ENCODE data around the gene SPPL2C. TPM values are rescaled to one million over a fixed set of nuclear protein-coding genes. Genes with fewer than 3 reads are reported as not detected.

Gene SPPL2C, protein sequence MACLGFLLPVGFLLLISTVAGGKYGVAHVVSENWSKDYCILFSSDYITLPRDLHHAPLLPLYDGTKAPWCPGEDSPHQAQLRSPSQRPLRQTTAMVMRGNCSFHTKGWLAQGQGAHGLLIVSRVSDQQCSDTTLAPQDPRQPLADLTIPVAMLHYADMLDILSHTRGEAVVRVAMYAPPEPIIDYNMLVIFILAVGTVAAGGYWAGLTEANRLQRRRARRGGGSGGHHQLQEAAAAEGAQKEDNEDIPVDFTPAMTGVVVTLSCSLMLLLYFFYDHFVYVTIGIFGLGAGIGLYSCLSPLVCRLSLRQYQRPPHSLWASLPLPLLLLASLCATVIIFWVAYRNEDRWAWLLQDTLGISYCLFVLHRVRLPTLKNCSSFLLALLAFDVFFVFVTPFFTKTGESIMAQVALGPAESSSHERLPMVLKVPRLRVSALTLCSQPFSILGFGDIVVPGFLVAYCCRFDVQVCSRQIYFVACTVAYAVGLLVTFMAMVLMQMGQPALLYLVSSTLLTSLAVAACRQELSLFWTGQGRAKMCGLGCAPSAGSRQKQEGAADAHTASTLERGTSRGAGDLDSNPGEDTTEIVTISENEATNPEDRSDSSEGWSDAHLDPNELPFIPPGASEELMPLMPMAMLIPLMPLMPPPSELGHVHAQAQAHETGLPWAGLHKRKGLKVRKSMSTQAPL
- not detected for polyA plus RNA-seq (2012; ENCODE audit: insufficient read depth, insufficient read length)

DNA sequence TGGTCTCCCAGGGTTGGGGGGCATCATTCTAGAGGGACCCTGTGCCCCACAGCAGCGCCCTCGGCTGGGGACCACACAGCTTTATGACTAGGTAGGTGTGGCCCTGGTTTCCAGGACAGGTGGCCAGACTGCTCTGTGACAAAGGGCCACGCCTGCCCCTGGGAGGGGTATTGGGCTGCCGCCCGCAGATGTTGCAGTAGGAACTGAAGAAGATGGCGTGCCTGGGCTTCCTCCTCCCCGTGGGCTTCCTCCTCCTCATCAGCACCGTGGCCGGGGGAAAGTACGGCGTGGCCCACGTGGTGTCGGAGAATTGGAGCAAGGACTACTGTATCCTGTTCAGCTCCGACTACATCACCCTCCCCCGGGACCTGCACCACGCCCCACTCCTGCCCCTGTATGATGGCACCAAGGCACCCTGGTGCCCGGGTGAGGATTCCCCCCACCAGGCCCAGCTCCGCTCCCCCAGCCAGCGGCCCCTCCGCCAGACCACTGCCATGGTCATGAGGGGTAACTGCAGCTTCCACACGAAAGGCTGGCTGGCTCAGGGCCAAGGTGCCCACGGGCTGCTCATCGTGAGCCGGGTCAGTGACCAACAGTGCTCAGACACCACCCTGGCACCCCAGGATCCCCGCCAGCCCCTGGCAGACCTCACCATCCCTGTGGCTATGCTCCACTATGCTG lies at the start of gene SPPL2C:
TSS of gene SPPL2C (plus strand) at position 187 of the 681 bp plus-strand sequence. CDS start at position 213, 26 bp downstream.
- no peak for DNase-seq (ENCODE audit: low read depth, low spot score)
- H3K4me3 ChIP-seq (ENCODE audit: low read length): no peak within 1 kb of the TSS

DNA sequence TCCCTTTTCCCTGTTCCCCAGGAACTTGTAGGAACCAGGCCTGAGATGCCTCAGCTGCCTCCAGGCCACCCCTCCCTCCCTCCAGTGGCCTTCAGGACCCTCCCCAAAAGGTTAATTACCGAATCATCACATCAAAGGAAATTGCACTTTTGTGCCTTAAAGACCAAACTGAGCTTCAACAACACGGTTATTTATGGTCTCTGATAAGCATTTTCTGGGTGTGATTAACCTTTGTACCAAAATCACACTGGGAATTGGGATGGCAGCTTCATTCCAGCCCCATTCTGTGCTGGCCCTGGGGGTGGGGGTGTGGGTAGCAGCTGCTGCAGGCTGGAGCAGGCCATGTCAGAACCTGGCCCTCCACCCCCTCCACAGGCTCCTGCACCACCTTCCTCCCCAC lies 43.9 kb upstream of the SPPL2C start:
- H3K4me3 ChIP-seq (ENCODE audit: low read length): no peak overlapping the region
- DNase-seq (ENCODE audit: low read depth, low spot score): no peak

DNA sequence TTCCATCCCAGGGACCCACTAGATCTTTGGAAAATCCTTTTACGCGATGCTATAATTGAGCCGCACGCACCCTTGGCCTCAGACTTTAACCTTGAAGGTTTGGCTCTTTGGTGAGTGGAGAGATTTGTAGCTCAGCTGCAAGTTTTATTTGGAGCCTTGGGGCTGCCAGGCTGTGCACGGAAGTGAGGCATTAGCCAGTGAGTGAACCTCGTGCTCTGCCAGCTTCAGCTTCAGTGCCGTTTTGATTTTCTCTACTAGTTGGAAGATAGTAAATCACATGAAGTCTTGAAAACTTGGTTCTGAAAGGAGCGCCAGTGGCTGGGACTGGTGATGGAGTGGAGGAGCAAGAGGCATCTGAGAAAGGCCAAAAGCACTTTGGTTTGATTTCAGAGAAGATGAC lies 43.3 kb upstream of the SPPL2C start:
- DNase-seq (ENCODE audit: low read depth, low spot score): no peak
- H3K4me3 ChIP-seq (ENCODE audit: low read length): no peak overlapping the region

DNA sequence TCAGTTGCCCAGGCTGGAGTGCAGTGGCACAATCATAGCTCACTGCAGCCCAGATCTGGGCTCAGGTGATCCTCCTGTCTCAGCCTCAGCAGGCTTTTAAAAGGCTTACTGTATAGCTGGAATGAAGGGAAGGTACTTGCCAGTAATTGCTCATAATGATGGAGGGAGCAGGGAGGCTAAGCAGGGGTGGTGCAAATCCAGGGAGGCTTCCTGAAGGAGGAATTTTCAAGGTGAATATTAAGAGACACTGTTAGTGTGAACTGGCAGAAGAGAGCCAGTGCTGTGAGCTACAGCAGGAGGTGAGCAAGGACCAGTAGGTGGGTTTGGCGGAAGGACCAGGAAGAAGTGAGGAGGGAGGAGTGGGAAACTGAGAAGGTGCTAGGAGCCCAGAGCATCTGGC lies 35.8 kb upstream of the SPPL2C start:
- no peak overlapping the region for H3K4me3 ChIP-seq (ENCODE audit: low read length)
- DNase-seq (ENCODE audit: low read depth, low spot score): no peak

DNA sequence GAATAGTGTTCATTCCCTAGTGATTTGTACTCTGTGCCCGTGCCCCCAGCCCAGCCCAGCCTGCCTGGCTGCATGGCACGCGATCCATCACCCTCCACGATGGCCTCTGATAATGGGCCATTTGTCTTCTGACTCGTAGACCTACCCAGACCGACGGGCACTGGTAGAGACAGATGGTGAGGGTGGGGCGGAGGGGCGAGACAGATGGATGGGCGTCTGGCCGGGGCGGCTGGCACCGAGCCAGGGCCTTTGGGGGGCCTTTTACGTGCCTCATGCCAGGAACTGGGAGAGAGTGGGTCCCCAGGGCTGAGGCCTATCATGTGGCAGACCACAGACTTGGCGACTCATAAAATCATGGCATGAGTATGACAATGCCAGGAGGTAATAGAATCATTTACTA lies 35.2 kb upstream of the SPPL2C start:
- DNase-seq (ENCODE audit: low read depth, low spot score): no peak
- no peak overlapping the region for H3K4me3 ChIP-seq (ENCODE audit: low read length)

DNA sequence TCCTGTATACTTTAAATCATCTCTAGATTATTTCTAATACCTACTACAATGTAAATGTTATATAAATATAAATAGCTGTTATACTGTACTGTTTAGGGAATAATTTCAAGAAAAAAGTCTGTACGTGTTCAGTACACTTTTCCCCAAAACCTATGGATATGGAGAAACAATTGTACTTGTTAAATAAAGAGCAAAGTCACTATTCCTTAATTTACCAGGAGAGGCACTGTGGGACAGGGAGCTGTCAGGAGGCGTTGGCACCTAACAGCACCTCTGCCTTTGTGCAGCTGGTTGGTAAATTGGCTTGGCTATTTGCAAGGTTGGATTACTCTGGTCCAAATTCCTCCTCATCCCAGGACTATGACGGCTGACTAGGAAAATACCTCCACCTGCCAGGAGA lies 32.6 kb upstream of the SPPL2C start:
- DNase-seq (ENCODE audit: low read depth, low spot score): no peak
- no peak overlapping the region for H3K4me3 ChIP-seq (ENCODE audit: low read length)

DNA sequence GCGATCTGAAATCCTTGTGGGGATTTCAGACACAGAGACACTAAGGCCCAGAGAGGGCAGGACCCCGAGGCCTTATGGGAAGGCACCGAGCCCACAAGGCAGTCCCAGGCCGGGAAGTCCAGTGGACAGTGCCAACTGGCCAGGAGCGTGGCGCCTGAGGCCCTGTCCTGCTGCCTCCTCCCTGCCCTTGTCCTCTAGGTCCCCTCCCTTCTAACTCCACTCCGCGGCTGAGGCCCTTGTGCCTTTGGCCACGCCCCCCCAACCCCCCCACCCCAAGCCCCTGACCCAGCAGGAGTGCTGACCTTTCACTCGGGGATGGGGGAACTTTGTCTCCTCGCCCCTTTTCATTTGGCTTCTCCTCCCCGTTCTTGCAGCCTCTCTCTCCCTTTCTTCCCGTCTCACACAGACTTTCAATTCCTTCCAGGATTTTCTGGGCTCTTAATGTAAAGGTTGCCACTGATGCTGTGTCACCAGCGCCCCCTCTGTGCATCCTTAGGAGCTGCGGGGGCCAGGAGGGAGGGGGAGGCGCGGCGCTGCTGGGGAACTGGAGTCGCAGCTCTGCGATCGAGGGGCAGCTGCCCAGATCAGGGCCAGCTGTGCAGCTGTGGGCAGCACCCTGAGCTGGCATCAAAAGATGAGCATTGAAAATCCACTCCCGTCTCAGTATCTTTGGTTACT lies 31.5 kb upstream of the SPPL2C start:
- no peak for DNase-seq (ENCODE audit: low read depth, low spot score)

DNA sequence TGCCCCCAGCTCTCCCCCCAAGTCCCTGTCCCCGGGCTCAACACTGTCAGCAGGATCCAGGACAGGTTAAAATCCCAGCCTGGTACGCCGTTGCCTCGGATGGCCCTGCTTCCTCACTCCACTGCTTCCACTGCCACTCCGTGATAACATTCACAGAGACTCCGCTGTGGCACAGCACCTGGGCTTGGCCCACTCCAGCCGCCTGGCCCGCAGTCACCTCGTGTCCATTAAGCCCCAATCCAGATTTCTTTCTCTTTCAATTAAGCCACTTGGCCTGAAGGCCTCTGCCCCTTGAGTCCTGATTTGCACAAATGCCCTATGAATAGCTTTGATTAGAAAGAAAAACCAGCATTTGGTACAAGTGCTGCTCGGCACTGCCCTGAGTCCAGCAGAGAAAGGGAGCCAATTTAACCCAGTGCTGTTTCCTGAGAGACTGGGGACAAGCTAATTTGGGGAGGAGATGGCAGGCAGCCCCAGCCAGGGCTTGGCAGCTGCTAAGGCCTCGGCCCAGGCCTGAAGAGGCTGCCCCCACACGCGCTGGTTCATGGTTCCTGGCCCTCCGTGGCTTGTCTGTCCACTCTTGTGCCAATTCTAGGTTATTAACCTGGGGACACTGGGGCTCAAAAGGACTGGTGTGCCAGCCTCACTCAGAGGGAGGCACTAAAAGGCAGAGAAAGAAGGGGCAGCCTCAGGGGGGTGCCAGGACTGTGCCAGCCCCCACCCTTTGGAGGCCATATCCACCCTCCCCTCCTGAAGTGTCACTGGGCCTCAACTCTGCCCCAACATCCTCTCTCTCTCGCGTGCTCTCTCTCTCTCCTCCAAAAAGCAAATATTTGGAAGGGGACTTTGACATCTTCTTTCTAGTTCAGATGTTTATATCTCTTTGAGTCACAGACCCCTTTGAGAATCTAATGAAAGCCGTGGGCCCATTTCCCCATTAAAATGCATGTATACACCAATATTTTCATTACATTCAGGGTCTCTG lies 29.8 kb upstream of the SPPL2C start:
- no peak overlapping the region for H3K4me3 ChIP-seq (ENCODE audit: low read length)
- no peak for DNase-seq (ENCODE audit: low read depth, low spot score)

More for the DNA sequence above, 31.5 kb upstream of the SPPL2C start:
- no peak overlapping the region for H3K4me3 ChIP-seq (ENCODE audit: low read length)

DNA sequence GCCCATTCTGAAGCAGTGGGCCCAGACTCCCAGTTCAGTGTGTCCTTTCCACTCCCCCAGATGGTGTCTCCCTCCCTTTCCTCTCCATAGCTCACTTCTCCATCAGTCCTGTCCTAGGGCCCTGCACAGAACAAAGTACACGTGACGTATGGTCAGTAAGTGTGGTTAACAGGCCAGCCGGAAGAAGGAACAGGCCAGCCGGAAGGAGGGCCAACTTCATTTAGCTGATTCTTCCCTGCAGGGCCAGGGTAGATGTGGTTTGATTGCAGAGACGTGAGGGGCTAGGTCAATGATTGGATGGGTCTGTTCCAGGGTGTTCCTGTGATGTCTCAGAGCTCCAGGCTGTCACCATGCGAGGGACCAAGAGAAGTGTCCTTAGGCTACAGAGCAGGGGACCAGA lies 28.9 kb upstream of the SPPL2C start:
- no peak for DNase-seq (ENCODE audit: low read depth, low spot score)
- no peak overlapping the region for H3K4me3 ChIP-seq (ENCODE audit: low read length)

DNA sequence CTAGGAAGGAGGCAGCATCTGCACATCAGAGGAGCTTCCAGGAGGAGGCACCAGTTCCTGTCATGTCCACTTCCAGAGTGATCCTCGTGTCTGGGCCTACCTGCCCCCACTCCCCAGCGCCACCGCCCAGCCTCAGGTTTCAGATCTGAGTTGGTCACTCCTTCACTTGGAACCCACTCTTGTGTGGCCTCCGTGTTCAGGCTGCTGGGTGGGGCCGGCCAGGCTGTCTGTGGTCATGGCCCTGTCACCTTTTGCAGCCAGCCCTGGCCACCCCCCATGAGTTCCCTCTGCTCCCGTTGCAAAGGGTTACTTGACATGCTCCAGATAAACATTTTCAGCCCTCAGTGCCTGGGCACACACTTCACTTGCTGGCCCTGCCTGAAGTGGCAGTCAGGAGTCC lies 26.6 kb upstream of the SPPL2C start:
- no peak for DNase-seq (ENCODE audit: low read depth, low spot score)
- no peak overlapping the region for H3K4me3 ChIP-seq (ENCODE audit: low read length)

DNA sequence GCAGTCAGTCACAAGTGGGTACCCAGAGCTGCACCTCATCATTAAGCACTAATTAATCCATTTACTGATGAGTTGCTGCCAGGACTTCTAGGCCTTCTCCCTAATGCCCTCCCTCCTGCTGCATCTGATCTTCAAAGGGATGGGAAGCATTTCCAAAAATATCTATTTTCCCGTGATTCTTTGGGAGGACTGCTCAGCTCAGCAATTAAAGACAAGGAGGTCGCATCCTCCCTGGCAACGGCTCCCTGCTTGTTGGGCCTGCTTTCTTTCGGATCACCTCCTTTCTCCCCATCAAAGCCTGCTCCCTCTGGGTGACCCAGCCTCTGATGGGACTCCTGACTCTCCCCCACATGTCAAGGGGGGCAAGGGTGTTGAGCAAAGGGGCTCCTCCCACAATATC lies 26.0 kb upstream of the SPPL2C start:
- DNase-seq (ENCODE audit: low read depth, low spot score): no peak
- H3K4me3 ChIP-seq (ENCODE audit: low read length): no peak overlapping the region

DNA sequence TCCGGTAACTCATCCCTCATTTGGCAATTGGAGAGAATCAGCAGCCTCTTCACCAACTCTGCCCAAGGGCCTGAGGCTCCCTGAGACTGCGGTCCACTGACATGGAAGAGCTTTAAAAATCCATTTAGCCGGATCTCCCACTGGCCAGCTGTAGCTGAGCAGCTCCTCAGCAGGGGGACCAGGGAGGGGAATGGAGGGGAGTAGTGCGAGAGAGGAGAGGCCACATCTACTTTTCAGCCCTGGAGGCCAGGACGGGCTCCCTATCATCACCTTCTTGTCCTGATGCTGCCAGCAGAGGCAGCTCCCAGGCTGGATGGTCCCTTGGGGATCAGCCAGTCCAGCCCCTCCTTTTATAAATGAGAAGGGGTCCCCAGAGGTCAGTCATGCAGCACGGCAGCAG lies 25.0 kb upstream of the SPPL2C start:
- no peak overlapping the region for H3K4me3 ChIP-seq (ENCODE audit: low read length)
- DNase-seq (ENCODE audit: low read depth, low spot score): no peak

DNA sequence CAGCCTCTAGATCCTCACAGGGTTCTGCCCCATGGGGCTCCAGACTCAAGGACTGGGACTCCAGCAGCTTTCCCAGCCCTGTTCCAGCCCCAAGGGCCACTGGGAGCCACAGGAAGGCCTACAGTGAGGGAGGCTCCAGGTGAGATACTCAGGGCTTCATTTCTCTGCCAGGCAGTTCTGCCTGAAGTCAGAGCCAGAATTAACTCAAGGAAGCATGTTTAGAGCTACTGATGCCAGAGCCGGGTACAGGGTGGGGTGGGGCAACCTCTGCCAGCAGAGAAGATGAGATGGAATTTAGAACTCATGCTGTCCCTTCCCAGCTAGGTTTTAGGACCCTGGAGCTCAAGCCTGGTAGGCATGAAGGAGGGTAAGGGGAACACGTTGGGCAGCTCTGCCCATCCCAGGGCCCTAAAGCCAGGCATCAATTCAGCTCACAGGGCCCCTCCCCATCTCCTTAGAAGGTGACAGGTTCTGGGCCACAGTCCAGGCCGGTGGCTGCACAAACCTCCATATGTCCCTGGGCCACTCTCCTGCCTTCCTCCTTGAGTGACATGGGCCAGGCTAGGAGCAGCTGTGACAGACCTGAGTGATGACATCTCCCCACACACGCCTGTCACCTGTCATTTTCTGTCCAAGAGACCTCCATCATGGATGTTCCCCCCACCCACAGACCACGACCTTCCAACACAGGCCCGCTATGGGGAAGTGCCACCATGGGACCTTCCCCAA lies 24.5 kb upstream of the SPPL2C start:
- no peak for DNase-seq (ENCODE audit: low read depth, low spot score)
- H3K4me3 ChIP-seq (ENCODE audit: low read length): no peak overlapping the region

DNA sequence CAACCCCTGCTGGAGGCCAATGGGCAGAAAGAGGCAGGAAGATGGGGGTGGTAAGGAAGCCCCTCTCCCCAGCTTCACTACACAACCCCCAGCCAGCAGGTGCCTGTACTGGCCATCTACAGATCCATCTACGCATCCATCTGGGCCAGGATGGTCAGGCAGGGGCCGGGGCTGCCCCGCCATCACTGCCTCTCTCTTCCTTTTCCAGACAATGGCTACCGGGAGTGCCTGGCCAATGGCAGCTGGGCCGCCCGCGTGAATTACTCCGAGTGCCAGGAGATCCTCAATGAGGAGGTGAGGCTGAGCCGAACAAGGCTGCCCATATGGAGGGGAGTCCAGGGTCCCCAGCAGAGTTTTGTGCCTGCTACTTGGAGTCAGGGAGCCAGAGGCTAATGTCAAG lies 23.5 kb upstream of the SPPL2C start:
- H3K4me3 ChIP-seq (ENCODE audit: low read length): no peak overlapping the region
- DNase-seq (ENCODE audit: low read depth, low spot score): no peak

DNA sequence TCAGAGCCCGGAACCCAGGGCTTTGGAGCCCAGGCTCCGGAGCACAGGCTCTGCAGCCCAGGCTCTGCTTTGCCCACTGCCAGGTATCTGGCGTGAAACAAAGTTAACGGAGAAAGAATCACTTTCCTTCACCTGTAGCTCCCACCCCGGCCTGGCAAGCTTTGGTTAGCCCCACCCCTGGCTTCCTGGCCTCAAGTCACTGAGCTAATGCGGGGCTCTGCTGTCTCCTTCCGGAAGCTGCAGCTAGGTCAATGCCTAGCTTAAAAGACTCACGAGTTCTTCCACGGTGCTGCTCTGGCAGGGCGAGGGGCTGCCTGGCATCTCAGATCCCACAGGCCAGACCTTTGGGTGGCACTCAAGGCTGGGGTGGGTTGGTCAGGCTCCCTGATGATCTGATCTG lies 21.1 kb upstream of the SPPL2C start:
- DNase-seq (ENCODE audit: low read depth, low spot score): no peak
- H3K4me3 ChIP-seq (ENCODE audit: low read length): no peak overlapping the region

DNA sequence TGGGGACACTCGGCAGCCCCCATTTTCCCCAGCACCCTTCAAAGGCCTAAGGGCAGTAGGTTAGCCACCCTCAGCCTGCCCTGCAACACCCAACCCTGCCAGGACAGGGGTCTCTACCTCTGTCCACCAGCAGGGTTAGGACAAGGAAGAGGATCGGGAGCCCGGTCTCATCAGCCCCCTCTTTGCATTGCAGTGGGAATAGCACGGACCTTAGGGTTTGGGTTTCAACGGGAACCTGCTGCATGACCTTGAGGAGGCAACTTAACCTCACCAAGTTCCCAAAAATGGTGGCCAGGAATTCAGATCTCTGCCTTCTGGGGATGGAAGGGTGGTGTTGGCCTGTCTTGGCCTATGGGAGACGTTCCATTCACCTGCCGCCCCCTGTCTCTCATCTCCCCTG lies 20.2 kb upstream of the SPPL2C start:
- no peak overlapping the region for H3K4me3 ChIP-seq (ENCODE audit: low read length)
- no peak for DNase-seq (ENCODE audit: low read depth, low spot score)

DNA sequence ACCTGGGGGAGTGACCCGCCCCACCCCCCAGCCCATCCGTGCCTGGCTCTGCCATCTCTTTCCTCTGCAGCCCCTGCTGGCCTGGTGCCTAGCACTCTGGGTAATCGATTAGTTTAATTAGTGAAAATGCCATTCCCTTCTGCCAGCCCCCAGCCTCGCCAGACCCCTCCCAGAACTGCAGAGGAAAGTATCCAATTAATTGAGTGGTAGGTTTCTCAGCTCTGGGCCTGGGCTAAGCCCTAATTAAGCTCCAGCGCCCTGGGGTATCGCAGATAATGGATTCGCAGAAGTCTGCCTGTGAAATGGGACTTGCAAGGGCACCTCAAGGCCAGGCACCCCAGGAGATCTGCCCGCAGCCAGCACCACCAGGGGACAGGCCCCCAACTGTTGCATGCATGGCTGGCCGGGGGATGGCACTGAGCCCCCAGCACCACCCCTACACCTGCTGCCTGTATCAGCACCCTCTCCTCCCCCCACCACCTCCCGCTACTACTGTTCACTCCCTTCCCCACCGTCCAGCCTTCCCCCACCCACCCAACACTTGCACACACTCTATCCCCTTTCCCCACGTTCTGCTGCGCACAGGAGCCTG lies 19.7 kb upstream of the SPPL2C start:
- DNase-seq (ENCODE audit: low read depth, low spot score): no peak
- H3K4me3 ChIP-seq (ENCODE audit: low read length): no peak overlapping the region

DNA sequence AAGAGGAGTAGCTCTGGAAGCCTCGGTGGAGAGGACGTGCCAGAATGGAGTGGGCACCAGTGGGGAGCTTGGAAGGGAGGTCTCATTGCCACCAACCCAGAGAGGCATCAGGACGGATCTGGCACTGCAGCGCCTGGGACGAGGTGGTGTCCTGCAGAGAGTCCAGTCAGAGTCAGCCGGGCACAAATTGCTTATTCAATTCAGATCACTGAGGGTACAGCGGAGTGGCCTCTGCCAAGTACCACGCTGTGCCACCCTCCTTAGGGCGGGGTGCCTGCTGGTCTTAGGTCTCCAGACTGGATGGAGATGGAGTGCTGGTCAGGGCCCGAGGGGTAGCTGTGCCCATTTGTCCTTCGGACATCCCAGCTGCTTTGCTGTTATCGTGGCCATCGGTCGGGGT lies 18.9 kb upstream of the SPPL2C start:
- DNase-seq (ENCODE audit: low read depth, low spot score): no peak
- no peak overlapping the region for H3K4me3 ChIP-seq (ENCODE audit: low read length)

Data from Jurkat, Clone E6-1 (cell line).